Nephron progenitor cell (in vitro differentiated cells): ENCODE data around the gene KCNE4.

Source experiments
- DNase-seq: peaks from one replicate; pipeline ENCODE4 v3.0.0; 2021
- H3K27ac Mint-ChIP-seq: 2 replicates; pipeline ENCODE4 v1.8.0; 2021; ENCODE audit warnings: mild to moderate bottlenecking, moderate library complexity, mixed read lengths
- H3K27me3 Mint-ChIP-seq: 2 replicates; pipeline ENCODE4 v1.8.0; 2021; ENCODE audit warnings: mild to moderate bottlenecking, low read depth, mixed read lengths; ENCODE audit not compliant: poor library complexity
- H3K36me3 Mint-ChIP-seq: 2 replicates; pipeline ENCODE4 v1.8.0; 2021; ENCODE audit warnings: low read depth, mixed read lengths
- H3K4me1 Mint-ChIP-seq: 2 replicates; pipeline ENCODE4 v1.8.0; 2021; ENCODE audit warnings: mixed read lengths
- H3K4me3 Mint-ChIP-seq: 2 replicates; pipeline ENCODE4 v1.8.0; 2021; ENCODE audit warnings: mild to moderate bottlenecking, moderate library complexity, mixed read lengths
- H3K9me3 Mint-ChIP-seq: 2 replicates; pipeline ENCODE4 v1.8.0; 2021; ENCODE audit warnings: mild to moderate bottlenecking, moderate library complexity, mixed read lengths
- TF ChIP-seq, protein P1 (sequence below): fragments of 200-600 bp; sonication (generic); IDR thresholded peaks from 2 replicates; pipeline ENCODE4 v1.5.0; 2021; ENCODE audit warnings: antibody characterized with exemption

The KCNE4 gene

DNA sequence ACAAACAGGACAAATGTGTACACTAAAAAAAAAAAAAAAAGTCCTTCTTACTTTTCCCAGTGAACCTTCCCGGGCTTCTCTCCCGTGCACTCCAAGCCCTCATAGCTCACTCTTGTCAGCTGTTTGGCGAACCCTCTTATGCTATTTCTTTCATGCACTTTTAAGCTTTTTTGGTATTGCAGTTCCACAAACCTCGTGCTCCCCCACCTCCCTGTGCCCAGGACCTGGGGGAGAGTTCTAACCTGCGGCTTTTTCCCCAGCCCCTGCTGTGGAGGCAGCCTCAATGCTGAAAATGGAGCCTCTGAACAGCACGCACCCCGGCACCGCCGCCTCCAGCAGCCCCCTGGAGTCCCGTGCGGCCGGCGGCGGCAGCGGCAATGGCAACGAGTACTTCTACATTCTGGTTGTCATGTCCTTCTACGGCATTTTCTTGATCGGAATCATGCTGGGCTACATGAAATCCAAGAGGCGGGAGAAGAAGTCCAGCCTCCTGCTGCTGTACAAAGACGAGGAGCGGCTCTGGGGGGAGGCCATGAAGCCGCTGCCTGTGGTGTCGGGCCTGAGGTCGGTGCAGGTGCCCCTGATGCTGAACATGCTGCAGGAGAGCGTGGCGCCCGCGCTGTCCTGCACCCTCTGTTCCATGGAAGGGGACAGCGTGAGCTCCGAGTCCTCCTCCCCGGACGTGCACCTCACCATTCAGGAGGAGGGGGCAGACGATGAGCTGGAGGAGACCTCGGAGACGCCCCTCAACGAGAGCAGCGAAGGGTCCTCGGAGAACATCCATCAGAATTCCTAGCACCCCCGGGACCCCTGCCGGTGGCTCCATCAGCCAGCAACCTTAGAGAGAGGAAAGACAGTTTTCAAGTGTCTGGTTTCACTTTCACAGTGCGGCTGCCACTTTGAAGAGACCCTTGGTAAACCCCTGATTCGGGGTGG, 826 bp downstream of the KCNE4 start:
- peaks cover 85% of the 10 kb centered on the region for H3K4me1 Mint-ChIP-seq
- H3K9me3 Mint-ChIP-seq: no peaks in the 10 kb centered on the region
- no peak for DNase-seq
- H3K36me3 Mint-ChIP-seq: no peaks in the 10 kb centered on the region
- TF ChIP-seq, protein P1, sequence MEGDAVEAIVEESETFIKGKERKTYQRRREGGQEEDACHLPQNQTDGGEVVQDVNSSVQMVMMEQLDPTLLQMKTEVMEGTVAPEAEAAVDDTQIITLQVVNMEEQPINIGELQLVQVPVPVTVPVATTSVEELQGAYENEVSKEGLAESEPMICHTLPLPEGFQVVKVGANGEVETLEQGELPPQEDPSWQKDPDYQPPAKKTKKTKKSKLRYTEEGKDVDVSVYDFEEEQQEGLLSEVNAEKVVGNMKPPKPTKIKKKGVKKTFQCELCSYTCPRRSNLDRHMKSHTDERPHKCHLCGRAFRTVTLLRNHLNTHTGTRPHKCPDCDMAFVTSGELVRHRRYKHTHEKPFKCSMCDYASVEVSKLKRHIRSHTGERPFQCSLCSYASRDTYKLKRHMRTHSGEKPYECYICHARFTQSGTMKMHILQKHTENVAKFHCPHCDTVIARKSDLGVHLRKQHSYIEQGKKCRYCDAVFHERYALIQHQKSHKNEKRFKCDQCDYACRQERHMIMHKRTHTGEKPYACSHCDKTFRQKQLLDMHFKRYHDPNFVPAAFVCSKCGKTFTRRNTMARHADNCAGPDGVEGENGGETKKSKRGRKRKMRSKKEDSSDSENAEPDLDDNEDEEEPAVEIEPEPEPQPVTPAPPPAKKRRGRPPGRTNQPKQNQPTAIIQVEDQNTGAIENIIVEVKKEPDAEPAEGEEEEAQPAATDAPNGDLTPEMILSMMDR: no peak
- peaks cover 8% of the 10 kb centered on the region for H3K27me3 Mint-ChIP-seq
- peak overlapping the region; percentile 65 for H3K4me3 Mint-ChIP-seq
- no peak overlapping the region for H3K27ac Mint-ChIP-seq

DNA sequence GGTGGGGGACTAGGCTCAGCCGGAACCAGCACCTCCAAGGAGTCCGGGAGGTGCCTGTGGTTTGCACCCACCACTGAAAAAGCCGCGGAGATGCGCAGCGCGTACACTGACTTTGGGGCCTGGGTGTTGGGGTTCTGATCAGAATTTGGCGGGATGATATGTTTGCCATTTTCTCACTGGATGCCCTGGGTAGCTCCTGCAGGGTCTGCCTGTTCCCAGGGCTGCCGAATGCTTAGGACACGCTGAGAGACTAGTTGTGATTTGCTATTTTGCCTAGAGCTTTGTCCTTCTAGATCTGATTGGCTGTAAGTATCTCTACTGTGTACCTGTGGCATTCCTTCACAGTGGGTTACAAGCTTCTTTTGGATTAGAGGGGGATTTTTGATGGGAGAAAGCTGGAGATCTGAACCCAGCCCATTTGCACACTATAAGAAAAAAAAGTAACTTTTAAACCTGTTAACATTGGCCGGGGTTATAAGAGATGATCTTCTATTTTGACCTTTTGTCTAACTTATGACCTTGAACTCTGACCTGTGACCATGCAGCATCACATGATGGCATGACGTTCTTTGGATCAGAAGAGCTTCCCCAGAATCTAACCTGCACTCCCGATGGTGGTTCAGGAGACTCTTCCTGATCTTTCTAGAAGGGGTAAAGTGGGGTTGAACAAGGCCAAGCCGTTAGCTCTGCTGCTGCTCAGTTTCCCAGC, 1.6 kb downstream of the KCNE4 start:
- Mint-ChIP-seq H3K4me1 (peaks cover 90% of the 10 kb centered on the region), H3K9me3 (no peaks in the 10 kb centered on the region), H3K27ac (peak overlapping the region; percentile 72), H3K27me3 (peaks cover 6% of the 10 kb centered on the region), H3K4me3 (peak overlapping the region; percentile 31), H3K36me3 (no peaks in the 10 kb centered on the region)
- TF ChIP-seq, protein P1: no peak
- DNase-seq: no peak

DNA sequence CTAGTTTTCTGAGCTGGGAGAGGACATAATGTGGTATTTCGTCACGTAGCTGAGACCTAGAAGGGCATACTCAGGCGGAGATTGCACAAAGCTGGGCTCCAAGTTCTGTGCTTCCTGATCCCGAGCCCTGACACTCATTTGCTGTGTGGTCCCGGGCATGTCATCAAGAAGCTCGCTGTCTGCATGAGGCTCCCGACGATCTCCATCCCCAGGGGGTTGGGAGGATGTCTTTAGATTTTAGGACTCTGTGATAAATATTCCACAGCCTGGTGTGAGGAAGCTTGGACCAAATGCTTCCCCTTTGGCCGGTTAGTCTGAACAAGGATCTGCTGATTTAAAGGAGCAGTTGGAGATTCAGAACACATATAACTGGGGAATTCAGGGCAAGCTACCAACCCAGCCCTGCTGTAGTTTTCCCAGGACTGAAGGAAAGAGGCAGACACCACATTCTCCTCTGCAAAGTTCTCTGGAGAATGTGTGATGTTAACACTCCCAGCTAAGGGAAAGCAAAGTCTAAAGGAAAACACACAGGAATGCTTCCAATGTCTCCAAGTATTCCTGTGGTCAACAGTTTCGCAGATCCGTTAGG, 2.3 kb downstream of the KCNE4 start:
- Mint-ChIP-seq H3K4me1 (peaks cover 90% of the 10 kb centered on the region), H3K4me3 (peak overlapping the region; percentile 31), H3K27me3 (peaks cover 6% of the 10 kb centered on the region), H3K9me3 (no peaks in the 10 kb centered on the region), H3K27ac (peak overlapping the region; percentile 72), H3K36me3 (no peaks in the 10 kb centered on the region)
- TF ChIP-seq, protein P1: no peak
- no peak for DNase-seq

DNA sequence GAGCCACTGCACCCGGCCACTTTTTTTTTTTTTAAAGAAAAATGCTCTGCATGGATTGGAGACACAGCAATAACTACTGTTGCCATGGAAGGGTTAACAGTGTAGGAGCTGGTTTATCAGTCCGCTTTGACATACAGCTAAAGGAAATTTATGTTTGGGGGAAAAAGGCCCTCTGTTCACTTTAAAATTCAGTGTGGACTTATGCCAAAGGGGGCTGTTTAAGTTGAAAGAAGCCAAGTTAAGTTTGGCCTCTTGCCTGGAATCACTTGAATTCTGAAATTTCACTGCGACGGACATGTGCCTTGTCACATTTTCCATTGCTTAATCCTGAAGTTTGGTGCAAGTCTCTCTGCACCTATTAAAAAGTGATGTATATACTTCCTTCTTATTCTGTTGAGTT, 3.1 kb downstream of the KCNE4 start:
- DNase-seq: no peak

DNA sequence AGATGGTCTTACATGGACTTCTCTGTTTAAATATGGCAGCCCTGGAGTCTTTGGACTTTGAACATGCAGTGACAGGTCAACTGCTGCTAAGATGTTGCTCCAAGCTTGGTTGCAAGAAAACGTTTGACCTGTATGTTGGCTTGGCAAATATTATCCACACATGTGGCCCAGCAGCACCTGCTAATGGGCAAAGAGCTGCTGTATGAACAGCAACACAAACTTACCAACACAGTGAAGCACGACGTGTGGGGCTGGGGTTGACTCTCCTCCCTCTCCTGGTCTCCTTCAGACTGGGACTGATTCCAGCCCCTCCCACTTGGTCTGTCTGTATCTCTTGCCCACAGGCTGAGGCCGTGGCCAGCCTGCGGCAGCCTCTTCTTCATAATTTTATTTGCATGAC, 3.8 kb downstream of the KCNE4 start:
- H3K4me3 Mint-ChIP-seq: peak overlapping the region; percentile 54

More for the DNA sequence above, 3.1 kb downstream of the KCNE4 start:
- Mint-ChIP-seq H3K9me3 (no peaks in the 10 kb centered on the region), H3K4me3 (no peak overlapping the region), H3K36me3 (no peaks in the 10 kb centered on the region), H3K4me1 (peaks cover 89% of the 10 kb centered on the region), H3K27ac (no peak overlapping the region), H3K27me3 (peaks cover 6% of the 10 kb centered on the region)
- TF ChIP-seq, protein P1: no peak

More for the DNA sequence above, 3.8 kb downstream of the KCNE4 start:
- DNase-seq: no peak
- H3K9me3 Mint-ChIP-seq: no peaks in the 10 kb centered on the region
- H3K4me1 Mint-ChIP-seq: peaks cover 89% of the 10 kb centered on the region
- peaks cover 6% of the 10 kb centered on the region for H3K27me3 Mint-ChIP-seq
- no peaks in the 10 kb centered on the region for H3K36me3 Mint-ChIP-seq
- H3K27ac Mint-ChIP-seq: peak overlapping the region; percentile 95
- TF ChIP-seq, protein P1: no peak
